A549 (cell line): Measurements from ENCODE around the gene TAC3. TPM values are rescaled to one million over a fixed set of nuclear protein-coding genes. Genes with fewer than 3 reads are reported as not detected.

Experiments used
- ATAC-seq, 2 experiments: fragments of 200-7000 bp in 1 of 2; fragments of >200 bp in 1 of 2; cut with Nextera tagmentation in 1 of 2; cut with Tn5 transposase in 1 of 2; 3 replicates each; pipeline versions ENCODE4 v1.8.0 to v1.9.1; 2018 to 2020; ENCODE audit warnings: mild to moderate bottlenecking in 1 of 2, moderate library complexity in 1 of 2
- CTCF ChIA-PET: fragments of 300-600 bp; sonication (Branson Sonifier 250); formaldehyde crosslinking; extraction: SDS; loops from one replicate; lab custom pipeline; 2021; ENCODE audit warnings: antibody characterized with exemption, inconsistent platforms; lab: Yijun Ruan, JAX
- POLR2A ChIA-PET: fragments of 350-600 bp; formaldehyde crosslinking; extraction: SDS; loops from one replicate; lab custom pipeline; 2021; ENCODE audit warnings: antibody characterized with exemption, inconsistent platforms; lab: Yijun Ruan, JAX
- DNase-seq, 2 experiments: peaks; one replicate each; pipeline versions ENCODE4 v3.0.0 to v3.0.0-alpha.2; 2011 to 2016; ENCODE audit warnings: low read depth in 1 of 2, low spot score in 1 of 2
- FAIRE-seq: peaks from 2 replicates; lab custom pipeline; 2011; peaks lifted over from hg19 to GRCh38; lab: Jason Lieb, UNC
- H3K27ac ChIP-seq, 2 experiments: fragments of >200 bp; sonication (Bioruptor Twin); formaldehyde crosslinking; 3 replicates each; pipeline ENCODE4 v1.5.1; 2016 to 2017
- H3K4me1 ChIP-seq: fragments of >200 bp; sonication (Bioruptor Twin); formaldehyde crosslinking; 3 replicates; pipeline ENCODE4 v1.6.1; 2016
- H3K4me2 ChIP-seq: fragments of >200 bp; sonication (Bioruptor Twin); formaldehyde crosslinking; 3 replicates; pipeline ENCODE4 v1.6.1; 2016
- H3K4me3 ChIP-seq: fragments of >200 bp; sonication (Bioruptor Twin); formaldehyde crosslinking; 3 replicates; pipeline ENCODE4 v1.5.1; 2016
- H3K9me3 ChIP-seq: fragments of >200 bp; sonication (Bioruptor Twin); formaldehyde crosslinking; 3 replicates; pipeline ENCODE4 v1.6.1; 2016
- CBX2 ChIP-seq: fragments of 200-600 bp; sonication (generic); IDR thresholded peaks from 2 replicates; pipeline ENCODE4 v1.6.1; 2016; ENCODE audit warnings: low read depth, mild to moderate bottlenecking, borderline replicate concordance
- CHD2 ChIP-seq: fragments of 150-350 bp; IDR thresholded peaks from 2 replicates; pipeline ENCODE4 v1.6.1; 2014; ENCODE audit warnings: low read length; ENCODE audit not compliant: partially characterized antibody
- CHD4 ChIP-seq: fragments of 200-600 bp; sonication (generic); IDR thresholded peaks from 2 replicates; pipeline ENCODE4 v1.6.1; 2016; ENCODE audit warnings: antibody characterized with exemption, mild to moderate bottlenecking, borderline replicate concordance
- CTCF ChIP-seq: fragments of >200 bp; sonication (Bioruptor Twin); formaldehyde crosslinking; IDR thresholded peaks from 3 replicates; pipeline ENCODE4 v1.5.1; 2016
- EHMT2 ChIP-seq: fragments of 200-600 bp; sonication (generic); IDR thresholded peaks from 2 replicates; pipeline ENCODE4 v1.6.1; 2016; ENCODE audit warnings: antibody characterized with exemption, low read depth, mild to moderate bottlenecking, moderate library complexity
- EP300 ChIP-seq, 2 experiments: fragments of >200 bp; sonication (Bioruptor Twin); formaldehyde crosslinking; IDR thresholded peaks; 2 replicates in 1 of 2; 3 replicates in 1 of 2; pipeline ENCODE4 v1.6.1; 2016 to 2017
- FOSB ChIP-seq: fragments of 250-450 bp; sonication (Bioruptor Pico); IDR thresholded peaks from 2 replicates; pipeline ENCODE4 v1.5.0; 2020; ENCODE audit warnings: mild to moderate bottlenecking, moderate library complexity
- FOSL2 ChIP-seq, 2 experiments: fragments of 450-650 bp in 1 of 2; fragments of >200 bp in 1 of 2; sonication (Bioruptor Twin) in 1 of 2; formaldehyde crosslinking; IDR thresholded peaks; 2 replicates each; pipeline versions ENCODE4 v1.5.0 to v1.6.1; 2016 to 2020; ENCODE audit warnings: mild to moderate bottlenecking in 1 of 2, moderate library complexity in 1 of 2
- FOXS1 ChIP-seq: fragments of 250-450 bp; sonication (Bioruptor Pico); IDR thresholded peaks from 2 replicates; pipeline ENCODE4 v1.5.0; 2020; ENCODE audit warnings: mild to moderate bottlenecking, moderate library complexity
- HDAC2 ChIP-seq: fragments of 200-600 bp; sonication (generic); IDR thresholded peaks from 2 replicates; pipeline ENCODE4 v1.6.1; 2016
- HES2 ChIP-seq: fragments of >200 bp; sonication (Bioruptor Twin); formaldehyde crosslinking; IDR thresholded peaks from 2 replicates; pipeline ENCODE4 v1.6.1; 2016
- HEYL ChIP-seq: fragments of 250-450 bp; sonication (Bioruptor Pico); IDR thresholded peaks from 2 replicates; pipeline ENCODE4 v1.8.0; 2021; ENCODE audit warnings: mild to moderate bottlenecking, moderate library complexity
- HOXB5 ChIP-seq: fragments of 250-450 bp; sonication (Bioruptor Pico); IDR thresholded peaks from 2 replicates; pipeline ENCODE4 v1.5.0; 2020; ENCODE audit warnings: mild to moderate bottlenecking, moderate library complexity
- JUNB ChIP-seq: fragments of >200 bp; sonication (Bioruptor Twin); formaldehyde crosslinking; IDR thresholded peaks from 2 replicates; pipeline ENCODE4 v1.6.1; 2016
- KDM5A ChIP-seq: fragments of 200-600 bp; sonication (generic); IDR thresholded peaks from 2 replicates; pipeline ENCODE4 v1.6.1; 2016; ENCODE audit warnings: antibody characterized with exemption, mild to moderate bottlenecking
- NPAS2 ChIP-seq: fragments of 250-450 bp; sonication (Bioruptor Pico); IDR thresholded peaks from 2 replicates; pipeline ENCODE4 v1.8.0; 2022; ENCODE audit warnings: mild to moderate bottlenecking, moderate library complexity, borderline replicate concordance
- RAD21 ChIP-seq, 2 experiments: fragments of >200 bp in 1 of 2; sonication (Bioruptor Twin) in 1 of 2; formaldehyde crosslinking in 1 of 2; IDR thresholded peaks in 1 of 2; conservative IDR thresholded peaks in 1 of 2; 2 replicates in 1 of 2; 3 replicates in 1 of 2; pipeline ENCODE4 v1.6.1; 2012 to 2018; ENCODE audit warnings: inconsistent platforms in 1 of 2
- RARB ChIP-seq: fragments of 250-450 bp; sonication (Bioruptor Pico); IDR thresholded peaks from 2 replicates; pipeline ENCODE4 v1.8.0; 2021; ENCODE audit warnings: mild to moderate bottlenecking, moderate library complexity
- REST ChIP-seq: fragments of 200-600 bp; sonication (generic); IDR thresholded peaks from 2 replicates; pipeline ENCODE4 v1.6.1; 2016; ENCODE audit warnings: antibody characterized with exemption, mild to moderate bottlenecking, moderate library complexity
- SMC3 ChIP-seq: fragments of >200 bp; sonication (Bioruptor Twin); formaldehyde crosslinking; IDR thresholded peaks from 3 replicates; pipeline ENCODE4 v1.6.1; 2018; ENCODE audit warnings: inconsistent platforms
- SREBF2 ChIP-seq: fragments of 450-650 bp; IDR thresholded peaks from 2 replicates; pipeline ENCODE4 v1.6.1; 2014; ENCODE audit warnings: mild to moderate bottlenecking, moderate library complexity
- USF2 ChIP-seq: fragments of 450-650 bp; IDR thresholded peaks from 2 replicates; pipeline ENCODE4 v1.6.1; 2014; ENCODE audit warnings: antibody characterized with exemption
- WGBS: methylation state at CpG from one replicate; pipeline ENCODE4 v1.1.6; 2017; ENCODE audit errors: missing lambda C conversion rate; 5-methylcytosine and 5-hydroxymethylcytosine counted together
- polyA plus RNA-seq, 4 experiments: library from polyadenylated mRNA; depleted of rRNA in 3 of 4; stranded (reverse); fragments of >200 nt; fragmentation: RNase III in 1 of 4; extraction: RNeasy Plus Mini Kit Qiagen cat#74134 plus additional on column Dnase treatment in 1 of 4; gene quantifications; 2 replicates in 3 of 4; 3 replicates in 1 of 4; pipeline ENCODE4 v1.2.3, GENCODE V29; 2011 to 2017
- TF ChIP-seq, protein P1 (sequence below): IDR thresholded peaks from 2 replicates; pipeline ENCODE4 v1.6.1; 2012; ENCODE audit warnings: low read depth, borderline replicate concordance

TAC3 gene
- polyA plus RNA-seq, 2 of the 4 experiments (the other 2 are of a cell fraction) = 0.16 TPM; not detected in 1

DNA sequence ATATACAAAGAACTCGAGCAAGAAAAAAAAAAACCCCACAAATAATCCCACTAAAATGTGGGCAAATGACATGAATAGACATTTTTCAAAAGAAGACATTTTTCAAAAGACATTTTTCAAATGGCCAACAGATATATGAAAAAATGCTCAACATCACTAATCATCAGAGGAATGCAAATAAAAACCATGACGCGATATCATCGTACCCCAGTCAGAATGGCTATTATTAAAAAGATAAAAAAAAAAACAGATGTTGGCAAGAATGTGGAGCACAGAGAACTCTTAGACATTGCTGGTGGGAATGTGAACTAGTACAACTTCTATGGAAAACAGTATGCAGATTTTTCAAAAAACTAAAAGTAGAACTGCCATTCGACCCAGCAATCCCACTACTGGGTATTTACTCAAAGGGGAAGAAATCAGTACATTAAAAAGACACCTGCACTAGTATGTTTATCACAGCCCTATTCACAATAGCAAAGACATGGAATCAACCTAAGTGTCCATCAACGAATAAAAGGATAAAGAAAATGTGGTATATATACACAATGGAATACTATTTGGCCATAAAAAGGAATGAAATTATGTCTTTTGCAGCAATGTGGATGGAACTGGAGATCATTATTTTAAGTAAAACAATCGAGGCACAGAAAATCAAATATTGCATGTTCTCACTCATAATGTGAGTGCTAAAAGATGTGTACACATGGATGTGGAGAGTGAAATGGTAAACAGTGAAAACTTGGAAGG lies 26.3 kb downstream of the TAC3 start:
- H3K9me3 ChIP-seq = no peaks in the 10 kb centered on the region
- CTCF ChIA-PET = interaction anchor here (2.1 to 5.4 kb wide), 5 partner anchors 11 to 230 kb away, joined by 5 to 119 read pairs (median 85); partner anchors contain the start of genes HSD17B6 and ZBTB39
- H3K27ac ChIP-seq = no peak overlapping the region
- no peak overlapping the region for H3K4me3 ChIP-seq
- POLR2A ChIA-PET = no interaction called here
- DNase-seq (no peak), ATAC-seq (no peak)
- no peak overlapping the region for H3K4me2 ChIP-seq
- TF ChIP-seq JUNB = no peak
- no peak for TF ChIP-seq SREBF2
- no peak for TF ChIP-seq CBX2
- TF ChIP-seq USF2 = no peak
- no peak for TF ChIP-seq FOSB (CRISPR knock-in tag)
- no peak for TF ChIP-seq HES2
- TF ChIP-seq, protein P1, sequence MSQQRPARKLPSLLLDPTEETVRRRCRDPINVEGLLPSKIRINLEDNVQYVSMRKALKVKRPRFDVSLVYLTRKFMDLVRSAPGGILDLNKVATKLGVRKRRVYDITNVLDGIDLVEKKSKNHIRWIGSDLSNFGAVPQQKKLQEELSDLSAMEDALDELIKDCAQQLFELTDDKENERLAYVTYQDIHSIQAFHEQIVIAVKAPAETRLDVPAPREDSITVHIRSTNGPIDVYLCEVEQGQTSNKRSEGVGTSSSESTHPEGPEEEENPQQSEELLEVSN = no peak
- no peak for TF ChIP-seq EHMT2
- TF ChIP-seq RAD21 (conservative IDR thresholded peaks at IDR 0.05 in 1 of 2, IDR thresholded peaks at IDR 0.05 in 1 of 2) = no peak
- no peak for TF ChIP-seq HDAC2
- TF ChIP-seq, all 56 proteins: peak for 0
- 45% methylated on average over 7 of the region's 7 CpGs for WGBS
- H3K4me1 ChIP-seq = peaks cover 13% of the 10 kb centered on the region; the same call in 2 of the 3 replicates
- no peak for FAIRE-seq

DNA sequence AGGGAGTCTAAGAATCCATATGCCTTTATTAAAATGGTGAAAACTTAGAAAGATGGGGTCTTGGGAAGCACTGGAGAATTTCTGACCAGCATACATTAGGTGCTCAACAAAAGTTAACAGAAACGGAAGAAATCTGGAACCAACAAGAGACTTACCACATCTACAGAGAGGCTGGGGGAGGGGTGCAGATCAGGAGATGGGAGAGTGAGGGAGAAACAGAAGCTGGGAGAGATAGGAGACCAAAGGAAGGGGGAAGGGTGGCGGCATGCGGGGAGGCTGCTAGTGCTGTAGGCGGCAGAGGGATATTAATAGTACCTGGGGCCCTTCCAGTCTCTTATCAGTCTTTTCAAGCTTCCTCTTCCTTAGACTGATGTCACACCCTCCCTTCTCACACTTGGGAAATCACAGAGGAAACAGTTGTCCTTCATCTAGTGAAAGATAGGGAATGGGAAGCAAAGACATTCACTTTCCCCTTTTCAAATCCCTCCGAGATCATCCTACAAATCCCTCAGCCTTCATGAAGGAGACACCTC lies 28.1 kb downstream of the TAC3 start:
- H3K4me2 ChIP-seq = no peak overlapping the region

GRCh38 chr12:56987551-56988053 lies 28.7 kb downstream of the TAC3 start:
- CTCF ChIA-PET = interaction anchor here (0.6 to 5.0 kb wide), 59 partner anchors 9 to 443 kb away, joined by 3 to 119 read pairs (median 4); partner anchors contain the start of genes HSD17B6, NACA, PRIM1 and SDR9C7
- H3K27ac ChIP-seq = peak overlapping the region; percentile 22 to 34; a peak in 2 of 6 replicates
- no peak overlapping the region for H3K4me2 ChIP-seq
- no peaks in the 10 kb centered on the region for H3K9me3 ChIP-seq
- peaks cover 13% of the 10 kb centered on the region; the same call in 2 of the 3 replicates for H3K4me1 ChIP-seq
- no peak overlapping the region for H3K4me3 ChIP-seq
- peak; percentile 80 to 82 for DNase-seq
- WGBS = 20% methylated on average over 11 of the region's 11 CpGs
- POLR2A ChIA-PET = interaction anchor here (0.6 to 1.2 kb wide), 2 partner anchors 254 to 299 kb away, joined by 3 to 6 read pairs; partner anchors contain the start of gene PTGES3
- no peak for FAIRE-seq
- TF ChIP-seq RARB (CRISPR knock-in tag) (no peak), FOSL2 (IDR thresholded peaks at IDR 0.05) (no peak), FOSL2 (CRISPR knock-in tag; IDR thresholded peaks at IDR 0.05) (no peak), RAD21 (conservative IDR thresholded peaks at IDR 0.05 in 1 of 2, IDR thresholded peaks at IDR 0.05 in 1 of 2) (peak; percentile 98 to 99), HEYL (CRISPR knock-in tag) (no peak), NPAS2 (no peak), CTCF (peak; percentile 91), SMC3 (peak; percentile 98), KDM5A (no peak), REST (no peak), FOXS1 (no peak), CHD4 (no peak)
- ATAC-seq = peak; percentile 74 to 84

More for the DNA sequence above, 28.1 kb downstream of the TAC3 start:
- no peak for TF ChIP-seq EP300 (IDR thresholded peaks at IDR 0.05)
- no peak for TF ChIP-seq HOXB5 (CRISPR knock-in tag)
- TF ChIP-seq CHD2 = no peak
- no peak for TF ChIP-seq FOSL2 (IDR thresholded peaks at IDR 0.05)
- TF ChIP-seq FOSL2 (CRISPR knock-in tag; IDR thresholded peaks at IDR 0.05) = no peak
- TF ChIP-seq, all 56 proteins: peak for 0
- ATAC-seq (no peak), FAIRE-seq (no peak), DNase-seq (no peak)
- no peaks in the 10 kb centered on the region for H3K9me3 ChIP-seq
- H3K4me1 ChIP-seq = peaks cover 13% of the 10 kb centered on the region; the same call in 2 of the 3 replicates
- H3K27ac ChIP-seq = no peak overlapping the region
- 84% methylated on average over 5 of the region's 5 CpGs for WGBS
- no peak overlapping the region for H3K4me3 ChIP-seq
- ChIA-PET CTCF (interaction anchor here (0.6 to 5.0 kb wide), 53 partner anchors 9 to 444 kb away, joined by 3 to 119 read pairs (median 4); partner anchors contain the start of genes HSD17B6, NACA, PRIM1 and STAT6), POLR2A (interaction anchor here (1.2 kb wide), 1 partner anchor 300 kb away, joined by 3 read pairs; the partner anchor contains the start of gene PTGES3)
